B cell (primary cell): ENCODE results near the gene GPR137B. TPM values are rescaled to one million over a fixed set of nuclear protein-coding genes. Genes with fewer than 3 reads are reported as not detected.

ENCODE experiments used
- ATAC-seq: fragments of 200-7000 bp; cut with Tn5 transposase; one replicate; pipeline ENCODE4 v1.10.0; 2021; ENCODE audit warnings: low read depth, mild to moderate bottlenecking, moderate number of reproducible peaks, moderate library complexity
- CTCF ChIA-PET: fragments of 350-600 bp; sonication (Branson Sonifier 250); formaldehyde crosslinking; loops from one replicate; lab custom pipeline; 2021; ENCODE audit warnings: antibody characterized with exemption, inconsistent platforms; lab: Charles Lee
- POLR2A ChIA-PET: fragments of 350-600 bp; sonication (Branson Sonifier 250); formaldehyde crosslinking; loops from one replicate; lab custom pipeline; 2021; ENCODE audit warnings: antibody characterized with exemption; lab: Charles Lee
- DNase-seq: peaks from one replicate; pipeline ENCODE4 v3.0.0; 2013
- H2AFZ ChIP-seq: 2 replicates; pipeline ENCODE4 v1.6.1; 2012; ENCODE audit warnings: mild to moderate bottlenecking, low read depth, low read length; ENCODE audit not compliant: insufficient read depth, poor library complexity, severe bottlenecking
- H3K27ac ChIP-seq, 2 donors: 1 replicate in 1 of 2; 2 replicates in 1 of 2; pipeline ENCODE4 v1.5.1; 2012 to 2013; ENCODE audit warnings: low read length in 2 of 2, mild to moderate bottlenecking in 2 of 2, moderate library complexity in 1 of 2
- H3K27me3 ChIP-seq, 4 experiments: fragments of 200-600 bp in 1 of 4; sonication (generic) in 1 of 4; replicated peaks in 1 of 4; 1 replicate in 2 of 4; 2 replicates in 2 of 4; pipeline versions ENCODE4 v1.6.1 to v1.7.0; 2013 to 2016; ENCODE audit warnings: low read length in 3 of 4, mild to moderate bottlenecking in 2 of 4, mixed read lengths in 1 of 4, moderate library complexity in 1 of 4; ENCODE audit not compliant: insufficient read depth in 4 of 4, control insufficient read depth in 3 of 4; ENCODE audit errors: control extremely low read depth in 1 of 4
- H3K36me3 ChIP-seq, 2 experiments: replicated peaks in 1 of 2; 1 replicate in 1 of 2; 2 replicates in 1 of 2; pipeline versions ENCODE4 v1.6.1 to v1.7.1; 2013; ENCODE audit warnings: low read length in 1 of 2; ENCODE audit not compliant: insufficient read depth in 2 of 2, control insufficient read depth in 1 of 2; ENCODE audit errors: control extremely low read depth in 1 of 2, extremely low read depth in 1 of 2
- H3K4me1 ChIP-seq, 2 donors: fragments of 200-600 bp in 1 of 2; sonication (generic) in 1 of 2; 1 replicate in 1 of 2; 2 replicates in 1 of 2; pipeline versions ENCODE4 v1.5.1 to v1.6.1; 2013 to 2017; ENCODE audit warnings: low read length in 2 of 2; ENCODE audit not compliant: control insufficient read depth in 2 of 2, insufficient read depth in 2 of 2
- H3K4me2 ChIP-seq: replicated peaks from 2 replicates; pipeline ENCODE3; 2012; ENCODE audit warnings: mild to moderate bottlenecking, low read depth, low read length; ENCODE audit not compliant: poor library complexity, severe bottlenecking
- H3K4me3 ChIP-seq, 5 experiments: fragments of 200-600 bp in 1 of 5; sonication (generic) in 1 of 5; 1 replicate in 3 of 5; 2 replicates in 2 of 5; pipeline versions ENCODE4 v1.5.1 to v1.7.0; 2011 to 2016; ENCODE audit warnings: low read length in 4 of 5, mild to moderate bottlenecking in 4 of 5, low read depth in 2 of 5, control low read depth in 1 of 5, moderate library complexity in 1 of 5; ENCODE audit not compliant: insufficient read depth in 1 of 5; ENCODE audit errors: control extremely low read depth in 1 of 5, extremely low read depth in 1 of 5
- H3K79me2 ChIP-seq: fragments of 200-600 bp; sonication (generic); one replicate; pipeline ENCODE4 v1.6.0; 2016; ENCODE audit warnings: low read length; ENCODE audit not compliant: control insufficient read depth, insufficient read depth
- H3K9ac ChIP-seq: fragments of 200-600 bp; sonication (generic); 2 replicates; pipeline ENCODE4 v1.6.1; 2017; ENCODE audit warnings: mild to moderate bottlenecking, low read length, moderate library complexity
- H3K9me3 ChIP-seq, 3 donors: one replicate each; pipeline versions ENCODE4 v1.6.1 to v1.7.1; 2013; ENCODE audit warnings: low read length in 2 of 3; ENCODE audit not compliant: control insufficient read depth in 2 of 3, insufficient read depth in 1 of 3; ENCODE audit errors: control extremely low read depth in 1 of 3
- H4K20me1 ChIP-seq: 2 replicates; pipeline ENCODE4 v1.6.0; 2012; ENCODE audit warnings: mild to moderate bottlenecking, low read length; ENCODE audit not compliant: insufficient read depth, control insufficient read depth, poor library complexity, severe bottlenecking
- H3K27ac Mint-ChIP-seq: one replicate; pipeline ENCODE4 v1.8.0; 2021; ENCODE audit warnings: mixed read lengths
- H3K27me3 Mint-ChIP-seq: one replicate; pipeline ENCODE4 v1.8.0; 2021; ENCODE audit warnings: mixed read lengths
- H3K4me1 Mint-ChIP-seq: one replicate; pipeline ENCODE4 v1.8.0; 2021; ENCODE audit warnings: mixed read lengths
- H3K4me3 Mint-ChIP-seq: one replicate; pipeline ENCODE4 v1.8.0; 2021; ENCODE audit warnings: mixed read lengths
- H3K9me3 Mint-ChIP-seq: one replicate; pipeline ENCODE4 v1.8.0; 2022; ENCODE audit warnings: mixed read lengths; ENCODE audit not compliant: insufficient read depth
- CTCF ChIP-seq: fragments of 200-600 bp; IDR thresholded peaks from one replicate; pipeline ENCODE4 v1.8.0; 2022; ENCODE audit warnings: antibody characterized with exemption, mild to moderate bottlenecking
- EZH2 ChIP-seq: IDR thresholded peaks from 2 replicates; pipeline ENCODE4 v1.6.1; 2012; ENCODE audit warnings: borderline replicate concordance, low read depth, mild to moderate bottlenecking, moderate library complexity, low read length; ENCODE audit not compliant: insufficient read depth, poor library complexity, severe bottlenecking
- WGBS: methylation state at CpG from one replicate; pipeline ENCODE4 v1.1.5; 2013; ENCODE audit warnings: missing lambda C conversion rate; ENCODE audit not compliant: insufficient coverage; 5-methylcytosine and 5-hydroxymethylcytosine counted together
- intact Hi-C: fragments of 100-400 bp; cut with micrococcal nuclease; formaldehyde crosslinking; loops from one replicate; pipeline ENCODE4 v1.10.0; 2022
- polyA plus RNA-seq: library from polyadenylated mRNA; depleted of rRNA; stranded (reverse); fragments of >200 nt; gene quantifications from 2 replicates; pipeline ENCODE4 v1.2.3, GENCODE V29; 2012
- total RNA-seq, 2 donors: library from RNA; stranded (reverse); fragments of 120-200 nt in 1 of 2; gene quantifications; 1 replicate in 1 of 2; 2 replicates in 1 of 2; pipeline versions ENCODE4 v1.2.3 to v1.2.4, GENCODE V29; 2013 to 2022

GPR137B gene
- total and polyA plus RNA-seq, 2 donors (not counting 1 experiment from before 2014, with no cell fraction given) = 1.5 to 11.8 TPM

- TF ChIP-seq CTCF (no peak), EZH2 (no peak)
- H3K4me3 Mint-ChIP-seq = no peak overlapping the region
Measured at GRCh38 chr1:236147521-236148469, 5.5 kb downstream of the GPR137B start.

GRCh38 chr1:236148470-236148845 lies 6.1 kb downstream of the GPR137B start:
- Histone ChIP-seq H3K27ac (no peak overlapping the region), H3K9me3 (peaks cover 0 to 19% (median 0%) of the 10 kb centered on the region in 3 donors), H3K9ac (no peak overlapping the region), H3K4me3 (no peak overlapping the region), H3K4me1 (peaks cover 5 to 16% of the 10 kb centered on the region in 2 donors), H4K20me1 (no peaks in the 10 kb centered on the region), H3K36me3 (peaks cover 0 to 2% of the 10 kb centered on the region in 2 experiments), H3K27me3 (peaks cover 0 to 26% (median 4%) of the 10 kb centered on the region in 4 experiments), H3K4me2 (no peak overlapping the region), H2AFZ (no peak overlapping the region), H3K79me2 (peaks cover 42% of the 10 kb centered on the region)
- no peak overlapping the region for H3K4me3 Mint-ChIP-seq
- DNase-seq = no peak
- POLR2A ChIA-PET = no interaction called here
- intact Hi-C loops = no loop called here
- no peak overlapping the region for H3K27ac Mint-ChIP-seq
- TF ChIP-seq CTCF = no peak
- TF ChIP-seq EZH2 = no peak
- 81% methylated on average over 3 of the region's 8 CpGs for WGBS
- H3K9me3 Mint-ChIP-seq = no peaks in the 10 kb centered on the region
- CTCF ChIA-PET = interaction anchor here (1.4 kb wide), 1 partner anchor 8 kb away, joined by 6 read pairs; no protein-coding TSS in a partner anchor
- no peak for ATAC-seq
- H3K4me1 Mint-ChIP-seq = peaks cover 20% of the 10 kb centered on the region
- peaks cover 37% of the 10 kb centered on the region for H3K27me3 Mint-ChIP-seq

More at GRCh38 chr1:236147521-236148469, 5.5 kb downstream of the GPR137B start:
- H3K4me1 ChIP-seq = peaks cover 10 to 22% of the 10 kb centered on the region in 2 donors
- H3K9ac ChIP-seq = no peak overlapping the region
- no peaks in the 10 kb centered on the region for H3K9me3 Mint-ChIP-seq
- no peak overlapping the region for H3K4me3 ChIP-seq
- no peak overlapping the region for H3K4me2 ChIP-seq
- ChIA-PET POLR2A (no interaction called here), CTCF (interaction anchor here (0.5 to 1.4 kb wide), 2 partner anchors 9 to 667 kb away, joined by 3 to 6 read pairs; no protein-coding TSS in a partner anchor)
- no peak overlapping the region for H2AFZ ChIP-seq
- H3K27ac Mint-ChIP-seq = no peak overlapping the region
- ATAC-seq (no peak), DNase-seq (no peak)
- H3K27ac ChIP-seq = no peak overlapping the region
- peaks cover 0 to 19% (median 0%) of the 10 kb centered on the region in 3 donors for H3K9me3 ChIP-seq
- peaks cover 0 to 2% of the 10 kb centered on the region in 2 experiments for H3K36me3 ChIP-seq
- peaks cover 39% of the 10 kb centered on the region for H3K27me3 Mint-ChIP-seq
- H3K4me1 Mint-ChIP-seq = peaks cover 24% of the 10 kb centered on the region
- no peaks in the 10 kb centered on the region for H4K20me1 ChIP-seq
- intact Hi-C loops = no loop called here
- peaks cover 0 to 33% (median 4%) of the 10 kb centered on the region in 4 experiments for H3K27me3 ChIP-seq
- peaks cover 42% of the 10 kb centered on the region for H3K79me2 ChIP-seq
- WGBS = 94% methylated on average over 16 of the region's 17 CpGs
